ENCODE results near the gene RUBCNL.

GRCh38 chr13:46334035-46334822, 52.8 kb downstream of the RUBCNL start:
- TF ChIP-seq CTCF (IDR thresholded peaks at IDR 0.05) (no peak), EP300 (IDR thresholded peaks at IDR 0.05) (no peak), POLR2A (IDR thresholded peaks at IDR 0.05) (no peak)
